ENCODE data around the gene CRTC3. TPM values are rescaled to one million over a fixed set of nuclear protein-coding genes. Genes with fewer than 3 reads are reported as not detected.

CRTC3 gene
- total RNA-seq, 2 experiments from 2014 or later: 28.9 to 30.3 TPM

- Mint-ChIP-seq H3K27ac (peak overlapping the region; percentile 34), H3K9me3 (peaks cover 2% of the 10 kb centered on the region), H3K27me3 (no peaks in the 10 kb centered on the region), H3K4me3 (no peak overlapping the region), H3K4me1 (peaks cover 52% of the 10 kb centered on the region), H3K36me3 (peaks cover 46% of the 10 kb centered on the region)
- no peak for DNase-seq
Measured at GRCh38 chr15:90545095-90545494, 15.4 kb downstream of the CRTC3 start.

GRCh38 chr15:90547540-90547939 is 17.8 kb downstream of the CRTC3 start:
- no peaks in the 10 kb centered on the region for H3K27me3 Mint-ChIP-seq
- H3K4me3 Mint-ChIP-seq: no peak overlapping the region
- H3K36me3 Mint-ChIP-seq: peaks cover 45% of the 10 kb centered on the region
- peaks cover 56% of the 10 kb centered on the region for H3K4me1 Mint-ChIP-seq
- peak overlapping the region; percentile 63 for H3K27ac Mint-ChIP-seq
- H3K9me3 Mint-ChIP-seq: peaks cover 2% of the 10 kb centered on the region
- DNase-seq: no peak

DNA sequence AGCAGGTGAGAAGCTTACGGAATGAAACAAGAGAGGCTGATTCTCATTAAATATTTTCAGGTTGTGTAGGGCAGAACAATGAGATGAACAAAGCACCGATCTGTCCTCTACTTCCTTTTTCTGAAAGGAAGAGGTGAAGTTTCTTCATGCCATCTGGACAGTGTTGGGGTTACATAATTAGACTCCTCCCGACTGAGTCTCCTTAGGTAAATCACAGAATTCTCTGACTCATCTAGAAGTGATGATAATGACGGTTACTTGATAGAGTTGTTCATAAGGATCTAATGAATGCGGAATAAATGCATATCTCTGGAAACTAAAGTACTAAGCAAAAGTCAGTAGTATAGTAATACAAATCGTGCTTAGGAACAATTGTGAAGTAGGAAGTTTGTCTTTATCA is 21.2 kb downstream of the CRTC3 start:
- H3K4me3 Mint-ChIP-seq: no peak overlapping the region
- H3K27me3 Mint-ChIP-seq: no peaks in the 10 kb centered on the region
- H3K27ac Mint-ChIP-seq: no peak overlapping the region
- H3K36me3 Mint-ChIP-seq: peaks cover 27% of the 10 kb centered on the region
- no peak for DNase-seq
- peaks cover 47% of the 10 kb centered on the region for H3K4me1 Mint-ChIP-seq
- H3K9me3 Mint-ChIP-seq: peaks cover 2% of the 10 kb centered on the region

- H3K9me3 Mint-ChIP-seq: no peaks in the 10 kb centered on the region
- no peak overlapping the region for H3K4me3 Mint-ChIP-seq
- H3K36me3 Mint-ChIP-seq: peaks cover 22% of the 10 kb centered on the region
- H3K4me1 Mint-ChIP-seq: peaks cover 52% of the 10 kb centered on the region
- no peak for DNase-seq
- no peaks in the 10 kb centered on the region for H3K27me3 Mint-ChIP-seq
- no peak overlapping the region for H3K27ac Mint-ChIP-seq
Measured at GRCh38 chr15:90552162-90552928, 22.6 kb downstream of the CRTC3 start.

DNA sequence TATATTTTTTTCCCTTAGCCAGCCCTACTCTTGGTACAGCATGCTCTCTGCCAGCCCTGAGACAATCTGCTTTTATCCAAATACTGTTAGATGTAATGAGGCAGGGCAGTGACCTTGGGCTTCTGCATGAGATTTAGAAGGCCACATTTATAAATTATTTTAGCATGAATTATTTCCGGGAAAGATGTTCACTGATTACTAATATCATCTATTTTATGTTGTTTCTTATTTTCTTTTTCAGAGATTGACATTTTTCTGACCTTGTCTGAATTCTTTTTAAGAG is 23.1 kb downstream of the CRTC3 start:
- Mint-ChIP-seq H3K4me3 (no peak overlapping the region), H3K27ac (no peak overlapping the region), H3K36me3 (peaks cover 18% of the 10 kb centered on the region), H3K27me3 (no peaks in the 10 kb centered on the region), H3K4me1 (peaks cover 52% of the 10 kb centered on the region), H3K9me3 (no peaks in the 10 kb centered on the region)
- no peak for DNase-seq

DNA sequence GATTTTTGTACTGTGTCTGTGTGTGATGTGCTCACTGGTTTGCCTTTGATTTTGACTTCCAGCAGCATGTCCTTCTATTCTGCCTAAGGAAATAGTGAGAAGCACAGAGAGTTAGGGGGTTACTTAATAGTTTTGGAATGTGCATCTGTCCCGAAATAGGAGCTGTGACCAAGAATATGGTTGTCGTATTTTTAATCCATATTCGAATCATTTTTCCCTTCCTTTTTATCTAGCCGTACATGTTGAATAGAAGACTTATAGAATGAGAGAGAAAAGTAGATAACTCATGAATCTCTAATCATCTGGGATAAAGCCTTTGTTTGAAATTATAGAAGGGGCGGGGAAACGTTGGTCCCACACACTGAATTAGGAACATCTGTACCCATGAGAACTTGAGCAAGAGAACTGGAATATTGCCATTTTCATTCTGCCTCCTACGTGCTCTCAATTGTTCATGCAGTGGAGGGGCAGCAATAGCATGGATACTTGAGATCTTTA is 23.6 kb downstream of the CRTC3 start:
- Mint-ChIP-seq H3K27me3 (no peaks in the 10 kb centered on the region), H3K9me3 (no peaks in the 10 kb centered on the region), H3K4me1 (peaks cover 52% of the 10 kb centered on the region), H3K36me3 (peaks cover 17% of the 10 kb centered on the region), H3K27ac (no peak overlapping the region), H3K4me3 (no peak overlapping the region)
- DNase-seq: no peak

DNA sequence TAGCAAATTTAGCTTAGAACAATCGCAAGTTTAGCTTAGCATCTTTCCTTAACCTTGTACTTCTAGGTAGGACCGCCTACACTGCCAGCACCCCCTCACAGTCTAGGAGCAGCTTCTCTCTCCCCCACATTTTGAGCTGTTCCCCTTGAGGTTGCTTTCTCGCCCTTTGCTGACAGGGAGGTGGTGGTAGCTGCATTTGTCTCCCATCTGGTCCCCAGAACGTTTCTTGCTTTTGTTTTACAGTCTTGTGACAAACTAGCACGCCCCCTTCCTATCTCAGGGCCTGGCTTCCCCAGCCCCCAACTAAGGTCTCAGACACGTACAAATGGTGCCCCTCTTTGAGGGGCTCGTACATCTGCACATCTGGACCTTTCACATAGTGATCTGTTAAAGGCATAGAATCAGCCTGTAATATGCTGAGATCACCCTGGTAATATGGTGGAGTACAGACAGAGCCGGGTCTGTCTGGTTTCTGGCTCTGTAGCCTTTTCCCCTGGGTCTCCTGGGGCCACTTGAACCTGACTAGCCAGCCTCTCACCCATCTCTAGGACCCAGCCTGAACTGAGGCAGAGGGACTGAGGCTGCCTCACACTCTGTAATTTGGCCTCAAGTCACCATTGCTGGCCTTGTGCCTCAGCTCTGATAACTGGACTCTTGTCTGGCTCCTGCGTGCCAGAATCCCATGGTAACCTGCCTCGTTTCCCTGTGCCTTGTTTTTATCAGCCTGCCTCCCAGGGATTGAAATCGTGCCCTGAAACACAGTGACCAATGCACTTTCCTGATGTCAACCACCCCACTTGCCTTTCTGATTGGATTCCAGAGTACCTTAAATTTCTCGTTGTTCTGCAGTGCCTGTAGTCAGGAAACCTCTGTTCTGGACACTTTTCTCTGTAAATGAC is 27.7 kb downstream of the CRTC3 start:
- Mint-ChIP-seq H3K4me3 (peak overlapping the region; percentile 56), H3K36me3 (peaks cover 41% of the 10 kb centered on the region), H3K27ac (peak overlapping the region; percentile 78), H3K4me1 (peaks cover 64% of the 10 kb centered on the region), H3K9me3 (peaks cover 3% of the 10 kb centered on the region), H3K27me3 (no peaks in the 10 kb centered on the region)
- peak; percentile 26 for DNase-seq

DNA sequence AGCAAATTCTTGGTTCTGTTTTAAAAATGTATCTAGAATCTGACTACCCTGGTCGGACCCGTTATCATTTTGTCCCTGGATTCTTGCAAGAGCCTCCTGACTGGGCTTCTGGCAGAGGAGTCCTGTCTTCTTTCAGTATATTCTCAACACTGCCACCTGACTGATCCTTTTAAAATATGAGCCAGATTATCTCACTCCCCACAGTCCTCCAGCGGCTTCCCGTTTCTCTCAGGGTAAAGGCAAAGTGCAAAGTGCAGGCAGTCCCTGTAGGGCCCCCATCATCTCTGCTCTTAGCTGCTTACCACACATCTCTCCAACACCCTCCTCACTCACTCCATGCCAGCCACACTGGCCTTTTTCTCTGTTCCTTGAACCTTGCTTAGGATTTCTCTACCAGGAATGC is 28.4 kb downstream of the CRTC3 start:
- Mint-ChIP-seq H3K9me3 (peaks cover 3% of the 10 kb centered on the region), H3K4me3 (no peak overlapping the region), H3K27me3 (no peaks in the 10 kb centered on the region), H3K36me3 (peaks cover 43% of the 10 kb centered on the region), H3K27ac (peak overlapping the region; percentile 78), H3K4me1 (peaks cover 65% of the 10 kb centered on the region)
- no peak for DNase-seq

- Mint-ChIP-seq H3K9me3 (peaks cover 3% of the 10 kb centered on the region), H3K4me3 (no peak overlapping the region), H3K27ac (no peak overlapping the region), H3K4me1 (peaks cover 70% of the 10 kb centered on the region), H3K36me3 (peaks cover 43% of the 10 kb centered on the region), H3K27me3 (no peaks in the 10 kb centered on the region)
- no peak for DNase-seq
Measured at GRCh38 chr15:90559119-90559518, 29.4 kb downstream of the CRTC3 start.

- Mint-ChIP-seq H3K27ac (peak overlapping the region; percentile 28), H3K36me3 (peaks cover 48% of the 10 kb centered on the region), H3K27me3 (no peaks in the 10 kb centered on the region), H3K9me3 (peaks cover 6% of the 10 kb centered on the region), H3K4me1 (peaks cover 74% of the 10 kb centered on the region), H3K4me3 (no peak overlapping the region)
- DNase-seq: no peak
Measured at GRCh38 chr15:90560229-90560776, 30.6 kb downstream of the CRTC3 start.

GRCh38 chr15:90561344-90562244 is 31.9 kb downstream of the CRTC3 start:
- Mint-ChIP-seq H3K4me3 (no peak overlapping the region), H3K4me1 (peaks cover 80% of the 10 kb centered on the region), H3K36me3 (peaks cover 52% of the 10 kb centered on the region), H3K27ac (peak overlapping the region; percentile 70), H3K9me3 (peaks cover 6% of the 10 kb centered on the region), H3K27me3 (no peaks in the 10 kb centered on the region)
- DNase-seq: no peak

GRCh38 chr15:90562669-90563068 is 32.9 kb downstream of the CRTC3 start:
- Mint-ChIP-seq H3K4me1 (peaks cover 77% of the 10 kb centered on the region), H3K9me3 (peaks cover 6% of the 10 kb centered on the region), H3K27ac (peak overlapping the region; percentile 70), H3K27me3 (no peaks in the 10 kb centered on the region), H3K4me3 (no peak overlapping the region), H3K36me3 (peaks cover 50% of the 10 kb centered on the region)
- DNase-seq: no peak

- H3K4me3 Mint-ChIP-seq: no peak overlapping the region
- H3K27ac Mint-ChIP-seq: peak overlapping the region; percentile 88
- no peak for DNase-seq
- H3K9me3 Mint-ChIP-seq: peaks cover 6% of the 10 kb centered on the region
- no peaks in the 10 kb centered on the region for H3K27me3 Mint-ChIP-seq
- H3K4me1 Mint-ChIP-seq: peaks cover 77% of the 10 kb centered on the region
- H3K36me3 Mint-ChIP-seq: peaks cover 52% of the 10 kb centered on the region
Measured at GRCh38 chr15:90563463-90563862, 33.7 kb downstream of the CRTC3 start.

- peaks cover 51% of the 10 kb centered on the region for H3K36me3 Mint-ChIP-seq
- H3K4me1 Mint-ChIP-seq: peaks cover 80% of the 10 kb centered on the region
- peaks cover 6% of the 10 kb centered on the region for H3K9me3 Mint-ChIP-seq
- no peaks in the 10 kb centered on the region for H3K27me3 Mint-ChIP-seq
- no peak for DNase-seq
- peak overlapping the region; percentile 88 for H3K27ac Mint-ChIP-seq
- peak overlapping the region; percentile 23 for H3K4me3 Mint-ChIP-seq
Measured at GRCh38 chr15:90564051-90564450, 34.3 kb downstream of the CRTC3 start.

All from activated naive CD8-positive, alpha-beta T cell treated with anti-CD3 and anti-CD28 coated beads for 36 hours (primary cell).